Inflammatory macrophage treated with lipopolysaccharide for 4 hours (primary cell): ENCODE results near the gene TBL3.
A peak's percentile ranks its signal among the peaks of the same experiment; 100 is the strongest.
"Not testable (repeated sequence)": the region's sequence is repeated elsewhere in the genome, so short reads cannot be mapped to it uniquely, and the experiment has no call there.

Experiments
- DNase-seq: peaks from one replicate; pipeline ENCODE4 v3.0.0-alpha.2; 2020

Gene TBL3

DNA sequence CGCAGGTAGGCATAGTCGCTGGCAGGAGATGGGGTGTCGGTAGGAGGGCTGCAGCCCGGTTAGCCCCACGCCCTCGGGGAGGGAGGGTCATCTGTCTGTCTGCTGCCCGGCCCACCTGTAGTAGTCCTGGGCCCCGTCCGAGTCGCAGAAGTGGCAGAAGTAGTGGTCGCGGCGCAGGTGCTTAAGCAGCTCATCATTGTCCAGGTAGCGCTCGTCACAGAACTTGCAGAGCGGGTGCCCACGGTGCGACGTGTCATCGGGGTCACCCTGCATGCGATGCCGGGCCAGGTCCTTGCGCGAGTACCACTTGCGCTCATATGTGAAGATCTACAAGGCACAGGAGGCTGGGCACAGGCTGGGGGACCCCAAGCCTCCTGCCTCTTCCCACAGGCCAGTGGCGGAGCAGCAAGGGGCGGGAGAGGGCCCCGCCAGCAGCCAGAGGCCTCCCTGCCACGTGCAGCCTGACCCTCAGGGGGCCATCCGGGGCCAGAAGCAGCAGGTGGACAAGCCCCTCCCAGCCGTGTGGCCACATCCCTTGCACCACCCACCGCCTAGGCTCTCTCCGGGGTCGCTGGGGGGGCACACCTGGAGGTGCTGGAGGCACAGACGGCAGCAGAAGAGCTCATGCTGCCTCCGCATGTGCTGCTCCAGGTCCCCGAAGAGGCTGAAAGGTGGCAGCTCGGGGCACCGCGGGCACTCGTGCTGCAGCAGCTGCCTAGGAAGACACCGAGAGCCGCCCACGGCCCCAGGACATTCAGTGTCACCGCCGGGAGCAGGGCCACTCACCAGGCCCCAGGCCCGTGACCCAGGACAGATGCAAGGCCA, 30.8 kb downstream of the TBL3 start:
- no peak for DNase-seq

DNA sequence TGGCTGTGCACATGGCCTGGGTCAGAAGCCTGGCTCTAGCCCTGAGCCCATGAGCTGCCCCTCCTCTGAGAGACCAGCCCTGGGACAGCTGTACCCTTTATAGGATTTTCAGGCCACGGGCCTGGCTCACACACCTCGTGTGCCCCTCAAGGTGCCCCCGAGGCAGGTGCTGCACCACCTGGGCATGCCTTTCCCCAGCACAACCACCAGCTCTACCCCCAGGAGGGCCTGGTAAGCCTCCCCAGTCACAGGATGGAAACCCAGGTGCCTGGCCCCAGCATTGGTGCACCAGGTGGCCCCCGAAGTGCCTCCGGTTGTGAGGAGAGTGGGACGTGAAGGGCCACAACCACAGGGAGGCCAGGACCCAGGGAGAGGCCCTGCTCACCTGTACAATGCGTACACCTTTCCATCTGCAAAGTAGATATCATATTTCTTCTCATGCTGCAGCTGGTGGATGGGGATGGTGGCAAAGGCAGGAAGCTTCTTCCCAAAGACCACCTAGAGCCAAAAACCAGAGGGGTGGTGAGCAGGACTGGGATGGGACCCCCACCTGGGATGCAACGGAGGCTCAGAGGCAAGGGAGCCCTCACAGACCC, 31.5 kb downstream of the TBL3 start:
- no peak for DNase-seq

DNA sequence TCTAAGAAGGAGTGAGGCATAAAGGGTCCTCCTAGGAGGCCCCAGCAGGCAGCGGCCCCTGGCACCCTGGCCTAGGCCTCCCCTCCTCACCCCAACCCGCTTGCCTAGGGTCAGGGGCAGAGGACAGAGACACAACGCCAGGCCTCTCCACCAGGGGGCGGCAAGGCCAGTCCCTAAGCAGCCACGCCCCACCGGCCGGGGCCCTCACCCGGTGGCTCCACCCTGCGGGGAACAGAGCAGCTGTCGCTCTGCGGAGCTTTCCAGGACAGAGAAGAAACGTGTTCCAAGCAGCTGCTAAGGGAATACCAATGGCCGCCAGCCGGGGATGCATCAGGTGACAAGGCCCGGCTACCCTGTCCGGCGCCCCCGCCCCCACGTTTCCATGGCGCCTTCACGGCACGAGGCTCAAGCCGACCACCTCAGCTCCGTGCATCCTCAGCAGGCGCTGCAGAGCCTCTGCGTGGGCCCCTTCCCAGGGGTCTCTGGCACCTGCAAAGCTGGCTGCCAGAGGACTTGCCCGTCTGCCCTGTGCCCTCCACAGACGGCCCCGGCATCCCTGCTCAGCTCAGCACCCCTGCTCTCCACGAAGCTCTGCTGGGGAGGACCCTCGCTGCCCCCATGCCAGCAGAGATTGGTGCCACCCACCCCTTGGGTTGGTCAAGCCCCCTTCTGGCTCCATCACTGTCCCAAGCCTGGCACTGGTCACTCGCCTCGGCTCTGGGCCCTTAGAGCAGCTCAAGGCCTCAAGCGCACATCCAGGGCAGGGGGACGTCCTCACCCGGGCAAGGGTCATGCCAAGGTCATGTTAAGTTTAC, 32.2 kb downstream of the TBL3 start:
- peak; percentile 91 for DNase-seq

DNA sequence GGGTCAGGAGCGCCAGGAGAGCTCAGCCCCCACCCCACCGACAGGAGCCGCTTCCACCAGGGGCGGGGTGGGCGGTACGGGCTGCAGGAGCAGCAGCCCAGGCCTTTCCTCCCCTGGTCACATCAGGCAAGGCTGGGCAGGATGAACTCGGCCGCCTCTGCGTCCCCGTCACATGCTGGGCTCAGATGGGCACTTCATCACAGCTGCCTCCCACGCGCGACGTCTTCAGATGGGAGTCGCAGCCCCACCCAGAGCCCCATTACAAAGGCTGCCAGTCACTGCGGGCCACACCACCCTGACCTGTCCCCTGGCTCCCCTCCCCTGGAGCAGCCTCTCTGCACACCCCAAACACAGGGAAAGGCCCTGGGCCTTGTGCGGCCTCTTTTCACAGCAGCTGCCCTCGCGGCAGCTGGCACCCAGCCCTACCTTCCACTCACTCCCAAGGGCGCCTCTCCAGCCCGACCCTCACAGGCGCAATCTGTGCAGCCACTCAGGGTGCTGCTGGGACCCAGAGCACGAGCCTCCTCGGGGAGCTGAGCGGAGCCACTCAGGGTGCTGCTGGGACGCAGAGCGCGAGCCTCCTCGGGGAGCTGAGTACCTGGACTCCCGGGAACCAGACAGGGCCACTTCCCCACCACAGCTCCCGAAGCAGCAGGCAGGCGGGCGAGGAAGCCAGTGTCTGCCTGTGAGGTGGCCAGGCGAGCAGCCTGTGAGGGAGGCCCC, 33.1 kb downstream of the TBL3 start:
- DNase-seq: peak; percentile 70

DNA sequence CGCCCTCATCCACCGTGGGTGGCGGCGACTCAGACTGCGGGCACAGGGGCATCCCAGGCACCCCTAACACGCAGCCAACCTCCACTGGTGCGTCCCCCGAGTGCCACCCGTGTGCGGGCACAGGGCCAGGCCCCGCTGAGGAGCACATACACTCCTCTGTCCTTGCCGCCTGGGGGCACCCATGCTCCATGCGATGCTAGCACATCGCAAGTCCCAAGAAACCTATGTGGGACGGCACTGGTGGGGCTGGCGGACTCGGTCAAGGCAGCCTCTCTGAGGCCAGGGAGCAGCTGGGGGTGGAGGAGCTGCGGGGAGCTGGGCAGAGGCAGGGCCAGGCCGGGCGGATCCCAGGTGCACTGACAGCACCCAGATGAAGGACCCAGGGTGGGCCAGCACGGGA, 33.8 kb downstream of the TBL3 start:
- DNase-seq: peak; percentile 70

DNA sequence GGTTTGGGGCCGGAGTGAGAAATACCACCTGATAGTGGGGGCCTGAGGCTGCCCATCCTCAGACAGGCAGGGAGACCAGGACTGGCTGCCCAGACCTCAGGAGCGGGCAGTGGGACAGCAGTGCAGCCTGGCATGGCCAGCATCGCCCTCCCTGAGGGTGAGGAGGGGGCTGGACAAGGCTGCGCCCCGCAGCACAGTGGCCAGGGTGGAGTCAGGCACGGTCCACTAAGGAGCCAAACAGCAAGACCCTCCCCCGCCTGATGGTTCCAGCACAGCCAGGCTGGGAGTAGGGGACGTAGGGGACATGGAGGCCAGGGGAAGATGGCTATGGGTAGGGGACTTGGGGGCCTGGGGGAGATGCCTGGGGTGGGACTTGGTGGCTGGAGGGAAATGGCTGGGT, 34.5 kb downstream of the TBL3 start:
- DNase-seq: no peak

DNA sequence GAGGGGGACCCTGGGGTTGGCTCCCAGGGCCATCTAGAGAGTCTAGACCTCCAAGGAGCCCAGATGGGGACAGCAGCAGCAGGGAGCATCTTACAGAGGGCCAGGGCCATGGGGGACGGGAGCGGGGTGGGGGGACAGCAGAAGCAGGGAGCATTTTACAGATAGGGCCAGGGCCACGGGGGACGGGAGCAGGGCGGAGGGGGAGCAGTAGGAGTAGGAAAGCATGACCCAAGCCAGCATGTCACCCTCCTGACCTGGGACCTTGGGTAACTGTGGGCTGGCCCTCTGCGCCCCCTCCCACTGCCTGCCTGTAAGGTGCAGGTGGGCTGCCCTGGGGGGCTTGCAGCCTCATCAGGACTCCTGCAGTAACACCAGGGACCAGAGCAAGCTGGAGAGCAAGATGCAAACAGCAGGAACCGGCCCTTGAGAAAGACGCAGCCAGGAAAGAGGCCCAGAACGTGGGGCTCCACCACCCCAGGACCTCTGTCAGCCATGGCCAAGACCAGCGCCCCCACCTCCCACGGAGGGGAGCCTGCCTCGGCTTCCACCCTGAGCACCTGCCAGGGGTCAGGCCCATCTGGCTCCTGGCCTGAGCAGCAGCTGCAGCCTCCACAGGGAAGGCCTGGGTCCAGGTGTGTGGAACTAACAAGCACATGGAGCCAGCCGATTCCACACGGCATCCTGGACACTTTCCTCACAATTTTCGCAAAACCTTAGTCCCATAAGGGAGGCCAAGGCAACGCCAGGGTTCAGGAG, 35.4 kb downstream of the TBL3 start:
- DNase-seq: no peak

DNA sequence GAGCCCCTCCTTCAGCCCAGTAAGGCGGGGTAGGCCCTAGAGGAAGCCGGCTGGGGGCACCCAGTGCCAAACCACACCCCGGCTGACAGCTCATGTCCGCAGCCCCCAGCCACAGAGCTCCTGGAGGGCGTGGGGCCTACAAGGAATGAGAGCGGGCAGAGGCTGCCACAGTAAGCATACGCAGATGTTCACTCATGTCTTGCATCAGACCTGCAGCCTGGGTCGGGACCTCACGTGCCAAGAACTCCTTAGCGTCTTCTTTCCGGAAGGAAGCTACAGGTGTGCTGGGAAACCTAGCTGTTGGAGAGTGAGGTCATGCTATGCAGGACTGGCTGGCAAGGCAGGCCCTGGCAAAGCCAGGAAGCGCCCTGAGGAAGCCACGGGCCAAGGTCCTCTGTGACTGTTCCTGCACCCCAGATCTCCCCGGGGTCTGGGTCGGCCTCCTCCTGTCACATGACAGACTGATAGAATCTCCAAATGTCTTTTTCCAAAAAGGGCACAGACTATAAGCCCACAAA, 36.2 kb downstream of the TBL3 start:
- no peak for DNase-seq

DNA sequence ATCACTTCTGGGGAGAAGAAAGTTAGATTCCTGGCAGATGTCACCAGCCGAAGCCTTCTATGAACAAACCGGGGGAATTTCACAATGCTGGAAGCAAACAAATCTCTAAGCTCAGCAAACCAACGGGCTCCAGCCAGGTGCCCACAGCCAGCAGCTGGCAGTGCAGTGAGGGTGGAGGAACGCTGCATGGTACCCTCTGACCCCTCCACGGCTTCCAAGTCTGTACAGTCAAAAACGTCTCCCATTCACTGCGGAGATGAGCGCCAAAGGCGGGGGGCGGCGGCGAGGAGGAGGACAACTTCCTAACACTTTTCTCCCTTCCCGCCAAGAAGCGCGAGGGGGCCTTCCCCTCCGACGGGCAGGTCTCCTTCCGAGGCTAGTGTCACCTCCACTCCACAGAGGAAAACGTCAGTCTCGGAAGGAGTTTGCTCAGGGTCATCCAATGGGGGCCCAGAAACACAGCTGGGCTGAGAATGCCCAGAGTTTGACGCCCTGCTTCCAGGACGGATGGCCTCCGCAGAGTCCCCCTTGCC, 36.8 kb downstream of the TBL3 start:
- DNase-seq: peak; percentile 32

DNA sequence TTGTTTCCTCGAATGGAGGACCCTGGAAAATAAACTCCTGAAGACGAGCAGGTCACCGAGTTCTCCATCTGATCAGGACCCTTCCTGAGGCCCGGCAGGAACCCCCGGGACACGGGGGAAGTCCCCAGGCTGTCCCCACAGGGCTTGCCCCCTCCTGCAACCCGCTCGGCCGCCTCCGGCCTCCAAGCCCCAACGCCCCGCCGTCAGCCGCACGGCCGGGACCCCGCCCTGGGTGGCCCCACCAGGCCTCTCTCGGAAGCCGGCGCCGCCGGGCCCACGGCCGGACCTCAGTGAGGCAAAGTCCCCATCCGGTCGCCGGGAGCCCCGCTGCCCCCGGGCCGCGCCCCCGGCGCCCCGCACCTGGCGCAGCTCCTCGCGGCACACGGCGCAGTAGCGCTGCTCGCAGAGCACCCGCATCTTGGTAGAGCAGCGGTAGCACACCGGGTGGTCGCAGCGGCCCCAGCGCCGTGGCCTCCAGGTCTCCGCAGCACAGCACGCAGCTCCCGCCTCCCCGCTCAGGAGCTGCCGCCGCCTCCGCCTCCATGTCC, 37.4 kb downstream of the TBL3 start:
- DNase-seq: no peak

DNA sequence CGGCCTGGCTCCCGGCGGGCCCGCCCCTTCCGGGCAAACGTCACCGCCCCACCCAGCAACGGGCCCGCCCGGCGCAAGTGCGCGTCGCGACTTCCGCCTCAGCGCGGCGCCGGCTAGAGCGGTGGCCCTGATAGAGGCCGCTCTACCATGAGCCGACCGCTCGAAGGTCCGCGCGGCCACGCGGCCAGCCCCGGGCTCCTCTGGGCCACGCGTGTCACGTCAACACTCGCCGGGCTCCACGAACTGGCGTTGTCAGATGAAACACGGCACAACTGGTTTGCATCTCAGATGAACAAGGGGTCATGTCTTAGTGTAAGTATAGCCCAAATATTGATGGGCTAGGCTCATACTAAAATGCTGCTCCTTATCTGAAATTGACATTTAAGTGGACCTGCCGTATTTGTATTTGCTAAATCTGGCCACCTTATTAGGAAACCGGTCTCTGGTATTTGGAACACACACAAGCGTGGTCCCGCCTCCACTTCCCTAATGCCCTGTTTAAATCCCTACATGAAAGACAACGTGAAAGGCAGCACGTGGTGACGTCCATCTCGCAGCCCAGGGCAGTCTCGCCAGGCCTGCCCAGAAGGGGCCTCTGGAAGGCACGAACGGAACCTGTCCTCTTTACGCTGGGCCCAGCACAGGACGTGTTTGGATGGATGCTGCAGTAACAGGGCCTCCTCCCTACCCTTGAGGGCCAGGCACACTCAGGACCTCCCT, 38.1 kb downstream of the TBL3 start, which contains the start of gene ZNF598:
ZNF598 (minus strand) TSS at position 31 of the 720 bp plus-strand sequence.
- DNase-seq: peak; percentile 91

DNA sequence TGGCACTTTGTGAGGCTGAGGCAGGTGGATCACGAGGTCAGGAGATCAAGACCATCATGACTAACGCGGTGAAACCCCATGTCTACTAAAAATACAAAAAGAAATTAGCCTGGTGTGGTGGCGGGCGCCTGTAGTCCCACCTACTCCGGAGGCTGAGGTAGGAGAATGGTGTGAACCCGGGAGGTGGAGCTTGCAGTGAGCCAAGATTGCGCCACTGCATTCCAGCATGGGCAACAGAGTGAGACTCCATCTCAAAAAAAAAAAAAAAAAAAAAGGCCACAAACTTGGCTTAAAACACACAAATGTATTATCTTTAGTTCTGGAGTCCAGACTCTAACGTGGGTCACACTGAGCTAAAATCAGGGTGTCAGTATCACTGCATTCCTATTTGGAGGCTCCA, 39.9 kb downstream of the TBL3 start:
- not testable (repeated sequence) for DNase-seq

DNA sequence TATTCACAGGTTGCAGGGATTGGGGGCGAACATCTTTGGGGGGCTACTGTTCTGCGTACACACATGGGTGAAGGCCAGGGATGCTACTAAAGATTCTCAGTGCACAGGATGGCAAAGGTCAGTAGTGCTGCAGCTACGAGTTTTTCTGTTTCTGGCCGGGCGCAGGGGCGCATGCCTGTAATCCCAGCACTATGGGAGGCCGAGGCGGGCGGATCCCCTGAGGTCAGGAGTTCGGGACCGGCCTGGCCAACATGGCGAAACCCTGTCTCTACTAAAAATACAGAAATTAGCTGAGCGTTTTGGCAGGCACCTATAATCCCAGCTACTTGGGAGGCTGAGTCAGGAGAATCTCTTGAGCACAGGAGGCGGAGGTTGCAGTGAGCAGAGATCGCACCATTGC, 41.7 kb downstream of the TBL3 start:
- DNase-seq: no peak

DNA sequence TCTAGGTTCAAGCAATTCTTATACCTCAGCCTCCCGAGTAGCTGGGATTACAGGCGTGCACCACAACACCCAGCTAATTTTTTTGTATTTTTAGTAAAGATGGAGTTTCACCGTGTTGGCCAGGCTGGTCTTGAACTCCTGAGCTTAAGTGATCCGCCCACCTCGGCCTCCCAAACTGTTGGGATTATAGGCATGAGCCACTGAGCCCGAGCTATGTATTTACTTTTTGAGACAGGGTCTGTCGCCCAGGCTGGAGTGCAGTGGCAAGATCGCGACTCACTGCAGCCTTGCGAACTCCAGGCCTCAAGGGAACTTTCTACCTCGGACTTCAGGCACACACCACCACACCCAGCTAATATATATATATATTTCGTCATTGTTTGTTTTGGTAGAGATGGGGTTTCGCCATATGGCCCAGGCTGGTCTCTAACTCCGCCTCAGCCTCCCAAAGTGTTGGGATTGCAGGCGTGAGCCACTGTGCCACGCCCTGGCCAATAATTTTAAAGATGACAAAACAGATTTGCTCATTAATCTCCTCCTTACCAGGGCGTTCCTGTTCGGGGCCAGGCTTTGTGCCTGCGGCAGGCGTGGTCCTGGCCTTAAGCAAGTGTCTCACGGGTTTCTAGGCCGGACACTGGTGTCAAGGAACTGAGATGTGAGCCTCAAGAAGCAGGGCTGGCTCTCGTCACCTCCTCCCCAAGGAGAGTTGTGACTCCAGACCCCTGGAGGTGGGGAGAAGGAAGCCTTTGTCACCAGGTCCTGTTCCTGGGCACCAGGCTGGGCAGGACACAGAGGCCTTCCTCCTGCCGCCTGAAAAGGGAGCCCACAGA, 43.5 kb downstream of the TBL3 start:
- peak; percentile 86 for DNase-seq

DNA sequence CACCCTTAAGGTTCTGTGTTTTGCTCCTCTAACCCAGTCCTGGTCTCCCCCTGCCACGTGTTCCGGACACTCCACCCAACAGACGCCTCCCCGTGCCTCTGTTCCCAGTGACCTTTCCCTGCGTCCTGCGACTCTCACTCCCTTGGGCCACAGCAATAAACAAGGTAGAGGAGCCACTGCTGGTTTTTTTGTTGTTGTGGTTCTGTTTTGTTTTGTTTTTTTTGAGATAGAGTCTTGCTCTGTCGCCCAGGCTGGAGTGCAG, 44.0 kb downstream of the TBL3 start:
- DNase-seq: no peak

DNA sequence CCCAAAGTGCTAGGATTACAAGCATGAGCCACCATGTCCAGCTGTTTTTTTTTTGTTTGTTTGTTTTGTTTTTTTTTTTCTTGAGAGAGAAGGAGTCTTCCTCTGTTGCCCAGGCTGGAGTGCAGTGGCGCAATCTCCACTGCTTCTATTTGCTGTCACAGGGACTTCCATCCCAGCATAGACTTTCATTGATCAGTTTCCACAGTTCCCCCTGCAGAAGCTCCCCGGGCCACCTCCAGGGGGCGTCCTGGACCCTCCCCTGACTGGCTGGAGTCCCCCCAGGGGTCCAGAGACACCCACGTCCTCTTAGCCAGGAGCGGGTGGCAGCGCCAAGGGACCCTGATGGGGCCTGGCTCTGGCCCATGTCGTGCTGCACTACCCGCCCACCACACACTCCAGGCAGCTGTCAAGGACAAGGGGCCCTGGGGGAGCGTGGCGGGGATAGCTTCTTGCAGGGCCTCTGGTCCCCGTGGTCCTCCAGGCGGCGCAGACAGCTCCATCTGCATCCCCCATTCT, 44.6 kb downstream of the TBL3 start:
- no peak for DNase-seq

DNA sequence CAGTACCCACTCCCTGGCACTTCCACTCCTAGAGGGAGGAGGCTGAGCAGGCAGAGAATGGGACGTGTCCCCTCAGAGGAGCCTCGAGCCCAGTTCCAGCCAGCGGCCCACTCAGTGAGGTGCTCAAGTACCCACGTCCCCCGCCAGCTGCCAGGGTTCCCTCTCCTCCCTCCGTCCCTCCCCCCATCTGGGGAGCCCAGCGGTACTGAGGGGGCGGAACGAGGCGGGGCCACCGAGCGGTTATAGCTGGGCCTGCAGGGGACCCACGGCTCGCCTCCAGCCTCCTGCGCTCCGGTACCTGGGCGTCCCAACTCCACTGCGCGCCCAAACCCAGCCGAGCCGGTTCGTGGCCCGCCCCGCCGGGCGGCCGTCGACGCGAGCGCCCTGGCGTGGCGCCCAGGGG, 47.7 kb downstream of the TBL3 start, which contains the start of gene NPW:
NPW (plus strand) TSS at position 268 of the 403 bp plus-strand sequence.
- no peak for DNase-seq

DNA sequence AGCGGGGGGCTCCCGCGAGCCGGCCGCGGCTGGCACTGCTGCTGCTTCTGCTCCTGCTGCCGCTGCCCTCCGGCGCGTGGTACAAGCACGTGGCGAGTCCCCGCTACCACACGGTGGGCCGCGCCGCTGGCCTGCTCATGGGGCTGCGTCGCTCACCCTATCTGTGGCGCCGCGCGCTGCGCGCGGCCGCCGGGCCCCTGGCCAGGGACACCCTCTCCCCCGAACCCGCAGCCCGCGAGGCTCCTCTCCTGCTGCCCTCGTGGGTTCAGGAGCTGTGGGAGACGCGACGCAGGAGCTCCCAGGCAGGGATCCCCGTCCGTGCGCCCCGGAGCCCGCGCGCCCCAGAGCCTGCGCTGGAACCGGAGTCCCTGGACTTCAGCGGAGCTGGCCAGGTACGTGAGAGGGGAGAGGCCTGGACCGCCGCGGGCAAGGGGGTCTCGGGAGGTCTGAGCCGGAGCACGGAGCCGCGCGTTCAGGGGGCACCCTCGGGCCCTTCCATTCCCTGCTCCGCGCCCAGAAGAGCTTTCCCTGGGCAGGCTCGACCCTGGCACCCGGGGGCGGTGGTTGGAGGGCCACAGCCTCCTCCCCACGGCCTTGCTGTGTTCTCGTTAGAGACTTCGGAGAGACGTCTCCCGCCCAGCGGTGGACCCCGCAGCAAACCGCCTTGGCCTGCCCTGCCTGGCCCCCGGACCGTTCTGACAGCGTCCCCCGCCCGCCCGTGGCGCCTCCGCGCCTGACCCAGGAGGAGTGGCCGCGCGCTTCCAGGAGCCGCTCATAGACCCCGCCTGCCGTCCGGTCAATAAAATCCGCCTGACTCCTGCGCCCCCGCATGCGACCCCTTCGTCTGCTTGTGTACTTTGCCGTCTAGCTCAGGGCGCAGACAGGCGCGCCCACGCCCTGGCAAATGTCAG, 48.3 kb downstream of the TBL3 start:
- DNase-seq: no peak

DNA sequence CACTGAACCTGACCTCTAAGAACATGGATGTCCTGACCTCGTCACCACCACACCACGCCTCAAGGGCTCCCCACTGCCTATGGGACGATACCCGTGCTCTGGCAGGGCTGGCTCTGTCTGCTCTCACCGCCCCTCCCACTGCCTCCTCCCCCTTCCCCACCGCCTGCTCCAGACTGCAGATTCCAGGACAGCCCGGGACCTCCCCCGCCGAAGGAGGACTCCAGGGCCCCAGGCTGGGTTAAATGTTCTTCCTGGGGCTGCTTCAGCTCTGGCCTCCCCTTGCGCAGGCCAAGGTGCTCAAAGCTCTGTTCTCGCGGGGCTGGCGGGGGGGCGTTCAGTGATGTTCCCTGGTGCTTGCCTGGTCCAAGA, 50.9 kb downstream of the TBL3 start:
- no peak for DNase-seq
